GM23338 (cell line): Measurements from ENCODE around the gene ANXA6.

Experiments used
- EZH2 ChIP-seq: fragments of 200-600 bp; sonication (generic); IDR thresholded peaks from one replicate; pipeline ENCODE4 v1.8.0; 2017; ENCODE audit warnings: antibody characterized with exemption, mild to moderate bottlenecking, low read depth; ENCODE audit not compliant: unreplicated experiment
- TF ChIP-seq, protein P1 (sequence below): IDR thresholded peaks from one replicate; pipeline ENCODE4 v1.6.1; 2018; ENCODE audit warnings: antibody characterized with exemption; ENCODE audit not compliant: unreplicated experiment

DNA sequence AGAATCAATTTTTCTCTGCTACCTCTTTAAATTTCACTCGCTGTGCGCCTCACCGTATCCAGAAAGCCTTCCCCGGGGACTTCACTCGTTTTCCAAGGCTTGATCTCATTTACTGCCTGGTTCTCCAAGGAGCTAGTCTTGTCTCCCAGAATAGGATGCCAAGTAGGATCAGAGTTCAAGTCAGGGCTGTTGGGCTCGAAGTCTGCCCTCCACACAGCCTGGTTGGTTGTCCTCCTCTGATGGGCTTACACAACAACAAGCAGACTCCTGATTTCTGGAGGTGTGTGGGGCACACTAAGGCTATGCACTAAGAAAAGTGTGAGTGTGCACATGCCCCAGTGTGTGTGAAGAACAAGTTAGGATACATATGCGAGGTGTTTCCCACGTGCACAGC, 62.7 kb downstream of the ANXA6 start:
- no peak for TF ChIP-seq EZH2
- TF ChIP-seq, protein P1, sequence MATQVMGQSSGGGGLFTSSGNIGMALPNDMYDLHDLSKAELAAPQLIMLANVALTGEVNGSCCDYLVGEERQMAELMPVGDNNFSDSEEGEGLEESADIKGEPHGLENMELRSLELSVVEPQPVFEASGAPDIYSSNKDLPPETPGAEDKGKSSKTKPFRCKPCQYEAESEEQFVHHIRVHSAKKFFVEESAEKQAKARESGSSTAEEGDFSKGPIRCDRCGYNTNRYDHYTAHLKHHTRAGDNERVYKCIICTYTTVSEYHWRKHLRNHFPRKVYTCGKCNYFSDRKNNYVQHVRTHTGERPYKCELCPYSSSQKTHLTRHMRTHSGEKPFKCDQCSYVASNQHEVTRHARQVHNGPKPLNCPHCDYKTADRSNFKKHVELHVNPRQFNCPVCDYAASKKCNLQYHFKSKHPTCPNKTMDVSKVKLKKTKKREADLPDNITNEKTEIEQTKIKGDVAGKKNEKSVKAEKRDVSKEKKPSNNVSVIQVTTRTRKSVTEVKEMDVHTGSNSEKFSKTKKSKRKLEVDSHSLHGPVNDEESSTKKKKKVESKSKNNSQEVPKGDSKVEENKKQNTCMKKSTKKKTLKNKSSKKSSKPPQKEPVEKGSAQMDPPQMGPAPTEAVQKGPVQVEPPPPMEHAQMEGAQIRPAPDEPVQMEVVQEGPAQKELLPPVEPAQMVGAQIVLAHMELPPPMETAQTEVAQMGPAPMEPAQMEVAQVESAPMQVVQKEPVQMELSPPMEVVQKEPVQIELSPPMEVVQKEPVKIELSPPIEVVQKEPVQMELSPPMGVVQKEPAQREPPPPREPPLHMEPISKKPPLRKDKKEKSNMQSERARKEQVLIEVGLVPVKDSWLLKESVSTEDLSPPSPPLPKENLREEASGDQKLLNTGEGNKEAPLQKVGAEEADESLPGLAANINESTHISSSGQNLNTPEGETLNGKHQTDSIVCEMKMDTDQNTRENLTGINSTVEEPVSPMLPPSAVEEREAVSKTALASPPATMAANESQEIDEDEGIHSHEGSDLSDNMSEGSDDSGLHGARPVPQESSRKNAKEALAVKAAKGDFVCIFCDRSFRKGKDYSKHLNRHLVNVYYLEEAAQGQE = no peak
